GM12878 (cell line): Measurements from ENCODE around the gene INSIG1. TPM values are rescaled to one million over a fixed set of nuclear protein-coding genes. Genes with fewer than 3 reads are reported as not detected.

Experiments used
- ATAC-seq: fragments of 200-7000 bp; cut with Tn5 transposase; 3 replicates; pipeline ENCODE4 v1.9.1; 2020; ENCODE audit warnings: mild to moderate bottlenecking, moderate library complexity
- BruUV-seq: library from RNA; stranded (reverse); fragments of 400-500 nt; replicated peaks from 2 replicates; lab custom pipeline; 2021; lab: Mats Ljungman, UMichigan
- CTCF ChIA-PET: fragments of 300-600 bp; sonication (Branson Sonifier 250); formaldehyde crosslinking; extraction: SDS; loops from one replicate; lab custom pipeline; 2021; ENCODE audit warnings: inconsistent platforms; lab: Yijun Ruan, JAX
- POLR2A ChIA-PET: fragments of 350-600 bp; formaldehyde crosslinking; extraction: SDS; loops from one replicate; lab custom pipeline; 2021; ENCODE audit warnings: inconsistent platforms; lab: Charles Lee
- RAD21 ChIA-PET: fragments of 300-600 bp; sonication (Branson Sonifier 250); formaldehyde crosslinking; loops from one replicate; lab custom pipeline; 2023; ENCODE audit warnings: antibody characterized with exemption; ENCODE audit not compliant: unreplicated experiment; lab: Charles Lee
- SMC1A ChIA-PET: fragments of 300-600 bp; sonication (Branson Sonifier 250); formaldehyde crosslinking; loops from one replicate; lab custom pipeline; 2023; ENCODE audit not compliant: unreplicated experiment, uncharacterized antibody; lab: Charles Lee
- DNase-seq: peaks from one replicate; pipeline ENCODE4 v3.0.0-alpha.2; 2011; ENCODE audit warnings: low read depth, low spot score
- FAIRE-seq: peaks from 3 replicates; lab custom pipeline; 2011; peaks lifted over from hg19 to GRCh38; lab: Jason Lieb, UNC
- H2AFZ ChIP-seq: 2 replicates; pipeline ENCODE4 v1.6.0; 2011; ENCODE audit warnings: low read depth, low read length, control low read depth; ENCODE audit not compliant: control insufficient read depth
- H3K27ac ChIP-seq: 2 replicates; pipeline ENCODE4 v1.5.1; 2011; ENCODE audit warnings: control low read depth; ENCODE audit not compliant: control insufficient read depth, insufficient read depth
- H3K27me3 ChIP-seq, 2 experiments: replicated peaks in 1 of 2; 2 replicates each; pipeline versions ENCODE4 v1.6.0 to v1.6.1; 2011; ENCODE audit warnings: low read length in 1 of 2; ENCODE audit not compliant: control insufficient read depth in 2 of 2, insufficient read depth in 2 of 2
- H3K36me3 ChIP-seq, 2 experiments: 2 replicates each; pipeline ENCODE4 v1.5.1; 2011; ENCODE audit warnings: low read length in 1 of 2; ENCODE audit not compliant: control insufficient read depth in 2 of 2, insufficient read depth in 2 of 2
- H3K4me1 ChIP-seq: 2 replicates; pipeline ENCODE4 v1.6.1; 2011; ENCODE audit warnings: mild to moderate bottlenecking, low read length, moderate library complexity, mixed read lengths; ENCODE audit not compliant: control insufficient read depth, insufficient read depth
- H3K4me2 ChIP-seq: 2 replicates; pipeline ENCODE4 v1.6.0; 2011; ENCODE audit warnings: control low read depth; ENCODE audit not compliant: control insufficient read depth, insufficient read depth
- H3K4me3 ChIP-seq: fragments of 200-600 bp; sonication (generic); 2 replicates; pipeline ENCODE4 v1.5.1; 2016
- H3K79me2 ChIP-seq: 2 replicates; pipeline ENCODE4 v1.6.0; 2011; ENCODE audit warnings: low read length; ENCODE audit not compliant: control insufficient read depth, insufficient read depth
- H3K9ac ChIP-seq: 2 replicates; pipeline ENCODE4 v1.8.0; 2011; ENCODE audit warnings: low read length, control low read depth, mixed read lengths; ENCODE audit not compliant: control insufficient read depth, insufficient read depth
- H3K9me3 ChIP-seq: replicated peaks from 3 replicates; pipeline ENCODE4 v1.5.1; 2011; ENCODE audit warnings: mild to moderate bottlenecking, low read length; ENCODE audit not compliant: control insufficient read depth, insufficient read depth
- H4K20me1 ChIP-seq: 2 replicates; pipeline ENCODE4 v1.6.0; 2011; ENCODE audit not compliant: control insufficient read depth, insufficient read depth
- ATF7 ChIP-seq: fragments of 450-650 bp; IDR thresholded peaks from 2 replicates; pipeline ENCODE4 v1.6.1; 2016; ENCODE audit warnings: low read depth, mild to moderate bottlenecking
- CHD2 ChIP-seq: IDR thresholded peaks from 2 replicates; pipeline ENCODE4 v1.6.1; 2011; ENCODE audit warnings: low read depth, low read length, improper control_type of control experiment, borderline replicate concordance
- HDAC2 ChIP-seq: fragments of 200-600 bp; sonication (generic); IDR thresholded peaks from 2 replicates; pipeline ENCODE4 v1.6.1; 2017
- HDGF ChIP-seq: fragments of 450-650 bp; IDR thresholded peaks from 2 replicates; pipeline ENCODE4 v1.6.1; 2016; ENCODE audit warnings: antibody characterized with exemption
- IRF4 ChIP-seq: IDR thresholded peaks from 2 replicates; pipeline ENCODE4 v1.6.1; 2011; ENCODE audit warnings: low read depth, low read length
- JUND ChIP-seq: IDR thresholded peaks from 2 replicates; pipeline ENCODE4 v1.6.1; 2012; ENCODE audit warnings: low read depth, mild to moderate bottlenecking, low read length, improper control_type of control experiment, moderate library complexity
- MTA3 ChIP-seq: IDR thresholded peaks from 2 replicates; pipeline ENCODE4 v1.6.1; 2012; ENCODE audit warnings: low read length, inconsistent platforms, borderline replicate concordance
- MYB ChIP-seq: fragments of 150-350 bp; IDR thresholded peaks from 2 replicates; pipeline ENCODE4 v1.6.1; 2014; ENCODE audit warnings: mild to moderate bottlenecking, low read depth, low read length, borderline replicate concordance
- RAD51 ChIP-seq: fragments of 450-650 bp; IDR thresholded peaks from 2 replicates; pipeline ENCODE4 v1.6.1; 2016; ENCODE audit warnings: moderate library complexity, mild to moderate bottlenecking, inconsistent platforms
- RBBP5 ChIP-seq: fragments of 200-600 bp; sonication (generic); conservative IDR thresholded peaks from 2 replicates; pipeline ENCODE4 v1.6.1; 2016
- SMARCA5 ChIP-seq: fragments of 450-650 bp; IDR thresholded peaks from 2 replicates; pipeline ENCODE4 v1.6.1; 2017; ENCODE audit warnings: mild to moderate bottlenecking
- SREBF1 ChIP-seq: IDR thresholded peaks from 2 replicates; pipeline ENCODE4 v1.6.1; 2012; ENCODE audit warnings: mild to moderate bottlenecking, low read length
- SREBF2 ChIP-seq: IDR thresholded peaks from 2 replicates; pipeline ENCODE4 v1.6.1; 2012; ENCODE audit warnings: mild to moderate bottlenecking, low read length
- TARDBP ChIP-seq: IDR thresholded peaks from 2 replicates; pipeline ENCODE4 v1.6.1; 2016; ENCODE audit warnings: borderline replicate concordance
- YBX1 ChIP-seq: fragments of 450-650 bp; IDR thresholded peaks from 2 replicates; pipeline ENCODE4 v1.6.1; 2016; ENCODE audit warnings: antibody characterized with exemption
- ZNF622 ChIP-seq: fragments of 450-650 bp; IDR thresholded peaks from 2 replicates; pipeline ENCODE4 v1.6.1; 2017; ENCODE audit warnings: mild to moderate bottlenecking, inconsistent platforms
- WGBS: methylation state at CpG from one replicate; pipeline ENCODE4 v1.1.6; 2016; ENCODE audit warnings: low lambda C conversion rate; ENCODE audit not compliant: insufficient replicate concordance, insufficient coverage; ENCODE audit errors: missing lambda C conversion rate; 5-methylcytosine and 5-hydroxymethylcytosine counted together
- in situ Hi-C: fragments of 300-500 bp; cut with MboI; formaldehyde crosslinking; loops from 9 replicates; pipeline ENCODE4 v1.14.3; 2018; ENCODE audit warnings: mixed read lengths
- intact Hi-C: fragments of 100-400 bp; cut with micrococcal nuclease; formaldehyde crosslinking; loops from one replicate; pipeline ENCODE4 v1.14.2; 2022; ENCODE audit not compliant: unreplicated experiment
- polyA plus RNA-seq, 11 experiments: library from polyadenylated mRNA; depleted of rRNA in 4 of 11; unstranded in 6 of 11; stranded (reverse) in 5 of 11; fragments of >200 nt; fragmentation: Nextera tagmentation in 4 of 11; fragmentation: Illumina TruSeq in 1 of 11; extraction: Ambion mirVana in 4 of 11; extraction: Trizol in 1 of 11; gene quantifications; 1 replicate in 1 of 11; 2 replicates in 10 of 11; pipeline versions ENCODE4 v1.2.1 to v1.2.3, GENCODE V29; 2011 to 2016; ENCODE audit warnings: inconsistent platforms in 2 of 11, missing spikeins in 2 of 11, low read depth in 1 of 11
- total RNA-seq, 4 experiments: library from RNA; depleted of rRNA in 3 of 4; stranded (reverse); fragments of >200 nt in 3 of 4; fragmentation: Illumina TruSeq in 1 of 4; extraction: Trizol in 1 of 4; gene quantifications; 2 replicates each; pipeline versions ENCODE4 v1.2.1 to v1.2.3, GENCODE V29; 2013 to 2021
- TF ChIP-seq, protein P1 (sequence below): IDR thresholded peaks from 2 replicates; pipeline ENCODE4 v1.6.1; 2011; ENCODE audit warnings: borderline replicate concordance, low read depth, mild to moderate bottlenecking, moderate library complexity, mixed read lengths, low read length; ENCODE audit not compliant: insufficient read depth; ENCODE audit errors: extremely low read length

The INSIG1 gene
- total and polyA plus RNA-seq, 10 of the 15 experiments (the other 5 are each of a cell fraction or from before 2014, with no cell fraction given): 29.6 to 168 (median 91.1) TPM

DNA sequence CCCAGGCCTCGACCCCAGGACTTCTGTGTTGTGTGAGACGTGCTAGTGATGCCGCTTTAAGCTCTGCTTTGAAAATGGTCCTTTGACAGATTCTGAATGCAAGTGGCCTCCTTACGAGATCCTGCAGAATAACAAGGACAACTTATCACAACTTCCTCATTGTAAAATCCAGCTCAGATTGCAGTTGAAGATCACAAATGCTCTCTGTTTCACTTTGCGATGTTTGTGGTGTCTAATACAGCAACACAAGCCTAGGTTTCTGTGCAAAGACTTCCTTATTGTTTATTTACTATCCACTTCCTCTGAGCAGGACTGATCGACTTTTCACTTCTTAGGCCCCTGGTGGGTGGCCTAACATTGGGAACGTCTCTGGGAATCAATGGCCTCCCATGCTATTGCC is 31.7 kb upstream of the INSIG1 start (continued):
- TF ChIP-seq ATF7 (no peak), RBBP5 (no peak), HDAC2 (no peak)

DNA sequence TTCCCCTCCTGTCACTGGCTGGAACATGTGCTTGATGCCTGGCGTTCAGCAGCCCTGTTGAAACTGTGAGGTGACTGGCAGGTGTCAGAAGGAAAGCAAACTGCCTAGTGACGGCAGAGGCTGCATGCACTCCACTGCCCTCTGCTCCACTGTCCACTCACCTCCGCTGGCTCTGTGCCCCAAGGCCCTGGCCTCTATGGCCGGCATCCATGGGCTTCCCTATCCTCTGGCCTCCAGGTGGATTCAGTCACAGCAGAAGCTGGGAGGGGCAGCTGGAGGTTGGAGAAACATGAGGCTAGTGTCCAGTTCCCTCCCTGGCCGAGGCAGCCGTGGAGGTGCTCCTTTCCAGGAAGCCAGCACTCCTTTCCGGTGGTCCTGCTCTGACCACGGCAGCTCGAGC is 31.2 kb upstream of the INSIG1 start:
- no peaks in the 10 kb centered on the region for H3K9me3 ChIP-seq
- BruUV-seq: no TSS peak
- in situ Hi-C loops: no loop called here
- no peak overlapping the region for H3K9ac ChIP-seq
- no peak overlapping the region for H2AFZ ChIP-seq
- H3K27me3 ChIP-seq: no peaks in the 10 kb centered on the region; a peak in 2 of 4 replicates
- FAIRE-seq: no peak
- CTCF ChIA-PET: no interaction called here
- H3K79me2 ChIP-seq: no peaks in the 10 kb centered on the region
- intact Hi-C loops: no loop called here
- POLR2A ChIA-PET: no interaction called here
- no peaks in the 10 kb centered on the region for H3K36me3 ChIP-seq
- H3K4me2 ChIP-seq: no peak overlapping the region
- 65% methylated on average over 9 of the region's 9 CpGs for WGBS
- no peak for DNase-seq
- RAD21 ChIA-PET: no interaction called here
- TF ChIP-seq TARDBP (no peak), SREBF2 (no peak)
- H3K4me1 ChIP-seq: no peaks in the 10 kb centered on the region
- ATAC-seq: no peak
- H4K20me1 ChIP-seq: no peaks in the 10 kb centered on the region
- no peak overlapping the region for H3K27ac ChIP-seq
- no peak overlapping the region for H3K4me3 ChIP-seq
- SMC1A ChIA-PET: no interaction called here

DNA sequence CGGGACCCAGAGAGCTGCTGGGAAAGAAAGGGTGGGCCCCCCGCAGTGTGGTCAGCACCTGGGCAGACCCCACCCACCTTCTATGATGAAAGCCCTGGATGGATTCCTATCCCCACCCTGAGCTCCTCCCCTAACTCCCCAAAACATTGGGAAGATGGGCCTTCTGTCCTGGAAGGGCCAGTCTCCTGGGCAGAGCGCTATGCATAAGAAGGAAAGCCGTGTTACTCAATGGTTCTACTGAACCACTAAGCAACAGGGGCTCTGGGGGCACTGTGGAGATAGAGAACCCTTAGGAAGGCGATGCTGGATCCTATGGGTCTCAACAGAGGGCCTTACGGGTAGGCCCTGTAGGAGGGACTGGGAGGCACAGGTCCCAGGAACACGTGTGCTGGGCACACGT is 30.7 kb upstream of the INSIG1 start:
- no TSS peak for BruUV-seq
- TF ChIP-seq, protein P1, sequence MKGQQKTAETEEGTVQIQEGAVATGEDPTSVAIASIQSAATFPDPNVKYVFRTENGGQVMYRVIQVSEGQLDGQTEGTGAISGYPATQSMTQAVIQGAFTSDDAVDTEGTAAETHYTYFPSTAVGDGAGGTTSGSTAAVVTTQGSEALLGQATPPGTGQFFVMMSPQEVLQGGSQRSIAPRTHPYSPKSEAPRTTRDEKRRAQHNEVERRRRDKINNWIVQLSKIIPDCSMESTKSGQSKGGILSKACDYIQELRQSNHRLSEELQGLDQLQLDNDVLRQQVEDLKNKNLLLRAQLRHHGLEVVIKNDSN: no peak
- no peak for TF ChIP-seq IRF4
- no peak for TF ChIP-seq JUND
- no peak for TF ChIP-seq YBX1
- TF ChIP-seq MYB: no peak
- TF ChIP-seq CHD2: no peak
- TF ChIP-seq HDGF: no peak
- TF ChIP-seq ZNF622: no peak
- TF ChIP-seq RAD51: no peak
- TF ChIP-seq SMARCA5: no peak
- TF ChIP-seq SREBF1: no peak
- TF ChIP-seq MTA3: no peak
- TF ChIP-seq, all 136 proteins: peak for 0
- Histone ChIP-seq H3K79me2 (no peaks in the 10 kb centered on the region), H3K27ac (no peak overlapping the region), H3K9me3 (no peaks in the 10 kb centered on the region), H2AFZ (no peak overlapping the region), H3K9ac (no peak overlapping the region), H3K4me2 (no peak overlapping the region), H3K36me3 (no peaks in the 10 kb centered on the region), H3K4me1 (no peaks in the 10 kb centered on the region), H3K4me3 (no peak overlapping the region), H4K20me1 (no peaks in the 10 kb centered on the region), H3K27me3 (peaks cover 0 to 2% of the 10 kb centered on the region in 2 experiments; a peak in 2 of 4 replicates)
- RAD21 ChIA-PET: no interaction called here
- intact Hi-C loops (no loop called here), in situ Hi-C loops (no loop called here)
- ATAC-seq: no peak
- 29% methylated on average over 7 of the region's 8 CpGs for WGBS
- no peak for FAIRE-seq
- CTCF ChIA-PET: no interaction called here
- SMC1A ChIA-PET: no interaction called here
- no peak for DNase-seq
- POLR2A ChIA-PET: no interaction called here
